ENCODE measurements around the gene DAAM2.

DNA sequence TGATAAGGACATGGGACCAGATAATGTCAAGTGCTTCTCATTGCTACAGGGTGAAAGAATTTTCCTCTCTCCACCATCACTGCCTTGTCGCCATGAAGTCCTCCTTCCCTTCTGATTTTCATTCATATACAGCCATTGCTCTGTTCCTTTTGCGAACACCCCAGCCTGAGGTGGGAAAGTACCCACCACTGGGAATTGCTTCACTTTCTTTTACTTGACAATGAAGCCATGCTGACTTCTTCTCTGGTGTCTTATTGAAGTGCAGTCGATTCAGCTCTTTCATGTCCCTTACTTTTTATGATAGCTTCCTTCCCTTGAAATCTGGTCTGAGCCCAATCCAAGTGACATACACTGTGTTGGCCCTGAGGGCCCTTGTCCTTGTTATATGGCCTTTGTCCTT is 16.2 kb downstream of the DAAM2 start:
- TF ChIP-seq, protein P1, sequence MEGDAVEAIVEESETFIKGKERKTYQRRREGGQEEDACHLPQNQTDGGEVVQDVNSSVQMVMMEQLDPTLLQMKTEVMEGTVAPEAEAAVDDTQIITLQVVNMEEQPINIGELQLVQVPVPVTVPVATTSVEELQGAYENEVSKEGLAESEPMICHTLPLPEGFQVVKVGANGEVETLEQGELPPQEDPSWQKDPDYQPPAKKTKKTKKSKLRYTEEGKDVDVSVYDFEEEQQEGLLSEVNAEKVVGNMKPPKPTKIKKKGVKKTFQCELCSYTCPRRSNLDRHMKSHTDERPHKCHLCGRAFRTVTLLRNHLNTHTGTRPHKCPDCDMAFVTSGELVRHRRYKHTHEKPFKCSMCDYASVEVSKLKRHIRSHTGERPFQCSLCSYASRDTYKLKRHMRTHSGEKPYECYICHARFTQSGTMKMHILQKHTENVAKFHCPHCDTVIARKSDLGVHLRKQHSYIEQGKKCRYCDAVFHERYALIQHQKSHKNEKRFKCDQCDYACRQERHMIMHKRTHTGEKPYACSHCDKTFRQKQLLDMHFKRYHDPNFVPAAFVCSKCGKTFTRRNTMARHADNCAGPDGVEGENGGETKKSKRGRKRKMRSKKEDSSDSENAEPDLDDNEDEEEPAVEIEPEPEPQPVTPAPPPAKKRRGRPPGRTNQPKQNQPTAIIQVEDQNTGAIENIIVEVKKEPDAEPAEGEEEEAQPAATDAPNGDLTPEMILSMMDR (optimal IDR thresholded peaks at IDR 0.05 in 1 of 3, IDR thresholded peaks at IDR 0.05 in 1 of 3, conservative IDR thresholded peaks at IDR 0.05 in 1 of 3; ENCODE audit: extremely low read depth in 1 of 3, insufficient read depth in 2 of 3, low read length in 3 of 3), result no peak
- TF ChIP-seq EZH2 (IDR thresholded peaks at IDR 0.05; ENCODE audit: low read length), result no peak
